Hepatic stellate cell (primary cell): ENCODE results near the gene HOXD3.

Experiments
- DNase-seq: peaks from one replicate; pipeline ENCODE4 v3.0.0; 2011; ENCODE audit warnings: low spot score

Gene HOXD3

DNA sequence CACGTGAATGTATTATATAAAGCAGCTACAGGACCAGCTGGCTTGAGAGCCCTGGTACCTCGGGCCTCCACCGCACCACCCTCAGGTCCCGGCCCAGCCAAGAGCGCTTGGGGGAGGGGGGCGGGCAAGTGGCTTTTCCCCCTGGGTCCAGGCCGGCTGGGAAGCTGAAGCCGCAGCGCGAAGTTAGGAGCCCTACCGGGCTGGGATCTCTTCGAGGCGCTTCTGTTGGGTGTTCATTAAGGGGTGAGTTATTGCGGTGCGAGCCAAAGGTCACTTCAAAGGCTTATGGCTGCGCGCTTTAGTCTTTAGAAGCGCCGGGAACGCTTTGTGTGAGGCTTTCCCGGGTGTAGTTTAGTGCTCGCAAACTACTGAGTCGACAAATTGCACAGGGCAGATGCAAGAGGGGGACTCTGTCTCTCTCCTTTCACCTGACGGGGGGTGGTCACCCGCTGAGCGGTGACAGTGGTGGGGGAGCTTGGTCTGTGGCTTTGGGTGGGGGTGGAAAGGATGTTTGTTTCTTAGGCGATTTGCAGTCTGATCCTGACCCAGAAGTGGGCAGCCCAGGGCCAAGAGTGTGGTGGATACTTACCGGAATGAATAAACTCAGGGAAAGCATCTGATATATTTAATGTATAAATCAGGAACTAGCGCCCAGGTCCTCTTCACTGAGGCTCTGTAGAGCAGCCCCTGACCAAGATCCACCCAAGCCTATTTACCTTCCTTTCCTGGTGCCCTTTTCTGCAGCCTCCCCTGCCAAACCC, 6.0 kb downstream of the HOXD3 start:
- DNase-seq = no peak

DNA sequence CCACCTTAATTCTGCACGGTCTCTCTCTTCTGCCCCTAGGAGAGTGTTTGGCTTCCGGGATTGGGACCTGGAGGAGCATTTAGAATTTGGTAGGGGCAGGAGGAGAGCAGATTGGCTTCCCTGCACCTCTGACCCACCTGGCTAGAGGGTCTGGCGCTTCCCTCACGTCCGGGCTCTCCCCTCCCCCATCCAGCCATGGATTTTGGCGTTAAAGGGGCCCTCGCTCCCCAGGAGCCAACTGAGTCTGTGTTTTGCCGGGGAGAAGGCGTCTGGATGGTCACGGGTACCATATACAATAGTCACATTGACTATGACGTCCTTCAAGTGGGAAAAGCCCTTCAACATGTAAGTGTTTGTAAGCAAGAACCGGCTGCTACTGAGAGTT, 6.6 kb downstream of the HOXD3 start:
- DNase-seq = no peak

DNA sequence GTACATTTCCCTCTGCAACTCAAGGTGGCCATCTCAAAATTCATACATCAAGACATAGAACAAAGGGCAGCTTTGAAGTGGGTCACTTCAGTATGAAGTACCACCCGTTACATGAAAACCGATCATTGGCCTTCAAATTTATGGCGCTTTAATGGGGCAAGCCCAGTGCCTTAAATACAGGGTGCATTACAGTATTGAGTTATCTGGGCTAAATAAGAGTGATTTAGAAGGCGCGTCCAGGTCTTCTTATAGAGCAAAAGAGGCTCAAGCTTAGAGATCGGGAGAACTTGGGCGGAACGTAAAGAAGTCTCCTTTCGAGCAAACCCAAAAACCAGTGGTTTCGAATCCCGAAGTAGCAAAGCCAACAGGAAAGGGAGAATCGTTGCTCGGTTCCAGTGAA, 7.1 kb downstream of the HOXD3 start:
- no peak for DNase-seq

DNA sequence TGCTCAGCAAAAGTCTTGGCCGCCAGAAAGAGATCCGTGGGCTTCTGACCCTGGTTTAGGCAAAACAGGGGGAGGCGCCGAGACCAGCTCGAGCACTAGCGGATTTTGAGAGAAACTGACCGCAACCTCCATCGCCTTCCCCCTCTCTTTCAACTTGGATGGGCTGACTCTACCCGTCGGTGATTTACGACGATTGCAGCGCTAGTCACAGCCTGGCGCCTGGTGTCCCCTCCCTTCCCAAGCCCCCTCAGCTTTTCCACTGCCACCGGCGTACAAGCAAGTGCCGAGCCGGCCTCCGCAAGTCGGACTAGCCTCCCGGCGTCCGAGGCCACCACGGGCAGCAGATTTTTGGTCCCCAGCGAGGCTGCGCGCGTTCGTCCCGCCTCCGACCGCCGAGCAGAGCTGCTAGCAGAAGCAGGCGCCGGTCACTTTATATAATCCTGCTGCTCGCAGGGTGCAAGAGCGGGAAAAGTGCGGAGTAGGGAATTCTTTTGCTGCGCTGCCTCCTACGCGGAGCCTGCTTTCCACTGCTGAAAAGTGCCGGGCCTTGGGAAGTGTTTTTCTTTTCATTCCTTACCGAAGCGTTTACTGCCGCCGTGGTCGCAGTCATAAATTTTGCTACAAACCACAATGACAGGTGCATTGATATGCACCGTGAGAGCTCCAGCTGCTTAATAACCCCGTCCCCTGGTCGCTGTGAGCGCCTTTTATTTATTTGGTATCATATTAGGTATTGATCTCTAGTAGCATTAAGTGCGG, 7.7 kb downstream of the HOXD3 start:
- no peak for DNase-seq

DNA sequence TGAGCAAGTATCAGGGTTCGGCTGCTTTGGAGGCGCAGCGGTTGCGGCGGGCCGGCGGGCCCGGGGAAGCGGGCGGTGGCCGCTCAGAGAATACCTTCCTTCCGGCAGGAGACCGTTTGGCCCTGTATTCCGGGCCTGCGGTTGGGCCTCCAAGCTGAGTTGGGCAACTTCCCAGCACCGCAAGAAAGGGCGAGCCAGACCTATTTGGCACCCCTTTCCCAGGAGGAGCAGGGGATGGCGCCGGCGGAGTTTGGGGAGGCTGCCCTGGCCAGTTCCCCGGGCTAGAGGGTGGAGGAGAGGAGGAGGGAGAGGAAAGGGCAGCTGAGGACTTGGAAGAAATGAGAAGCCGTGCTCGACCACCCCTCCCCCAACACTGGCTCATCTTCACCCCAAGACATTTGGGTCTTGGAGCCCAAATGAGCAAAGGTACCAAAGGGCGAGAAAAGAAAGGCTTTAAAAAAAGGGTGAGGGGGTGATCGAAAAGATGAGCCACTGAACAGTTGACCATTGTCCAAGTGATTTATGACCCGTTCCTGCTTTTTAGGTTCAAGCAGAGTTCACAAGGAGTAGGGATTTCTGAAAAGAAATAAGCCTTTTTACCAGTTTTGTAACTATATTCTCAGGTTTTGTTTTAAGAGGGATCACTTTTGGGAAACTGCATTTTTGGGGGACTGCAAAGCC, 8.4 kb downstream of the HOXD3 start:
- no peak for DNase-seq

DNA sequence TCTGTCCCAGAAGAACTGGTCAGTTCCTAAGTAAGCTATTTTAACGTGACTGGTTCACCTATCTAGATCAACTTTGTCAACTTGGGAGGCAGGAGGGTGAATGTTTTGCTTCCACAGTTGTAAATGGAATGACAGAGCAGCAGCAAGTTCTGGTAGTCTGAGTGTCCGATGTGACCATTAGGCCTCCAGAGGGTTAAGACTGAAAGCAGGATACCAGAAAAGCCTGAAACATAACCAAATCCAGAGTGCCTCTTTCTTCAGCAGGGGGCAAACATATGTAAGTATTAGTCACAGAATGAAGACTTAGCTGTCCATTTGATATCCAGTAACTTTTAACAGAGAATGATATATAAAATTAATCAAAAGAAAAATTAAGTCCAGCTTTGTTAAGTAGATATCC, 9.2 kb downstream of the HOXD3 start:
- no peak for DNase-seq

DNA sequence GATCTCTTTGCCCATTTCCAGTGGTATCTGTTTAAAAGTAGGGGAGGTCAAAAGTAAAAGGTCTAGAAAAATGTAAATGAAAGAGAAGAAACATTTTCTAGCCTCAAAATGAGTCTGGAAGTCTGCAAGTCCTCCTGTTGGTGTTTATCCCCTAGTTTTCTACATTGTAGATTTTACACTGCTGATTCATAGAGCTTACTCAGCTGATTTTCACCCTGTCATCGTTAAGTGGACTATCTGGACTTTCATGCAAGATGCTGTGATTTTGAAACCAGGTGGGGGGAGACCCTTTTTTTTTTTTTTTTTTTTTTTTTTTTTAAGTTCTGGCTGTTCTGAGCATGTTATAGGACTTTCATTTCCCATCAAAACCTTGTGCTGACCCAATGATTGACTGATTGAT, 10.3 kb downstream of the HOXD3 start:
- DNase-seq = no peak

DNA sequence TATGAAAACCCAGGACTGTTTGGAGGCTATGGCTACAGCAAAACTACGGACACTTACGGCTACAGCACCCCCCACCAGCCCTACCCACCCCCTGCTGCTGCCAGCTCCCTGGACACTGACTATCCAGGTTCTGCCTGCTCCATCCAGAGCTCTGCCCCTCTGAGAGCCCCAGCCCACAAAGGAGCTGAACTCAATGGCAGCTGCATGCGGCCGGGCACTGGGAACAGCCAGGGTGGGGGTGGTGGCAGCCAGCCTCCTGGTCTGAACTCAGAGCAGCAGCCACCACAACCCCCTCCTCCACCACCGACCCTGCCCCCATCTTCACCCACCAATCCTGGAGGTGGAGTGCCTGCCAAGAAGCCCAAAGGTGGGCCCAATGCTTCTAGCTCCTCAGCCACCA, 12.1 kb downstream of the HOXD3 start:
- DNase-seq = no peak

DNA sequence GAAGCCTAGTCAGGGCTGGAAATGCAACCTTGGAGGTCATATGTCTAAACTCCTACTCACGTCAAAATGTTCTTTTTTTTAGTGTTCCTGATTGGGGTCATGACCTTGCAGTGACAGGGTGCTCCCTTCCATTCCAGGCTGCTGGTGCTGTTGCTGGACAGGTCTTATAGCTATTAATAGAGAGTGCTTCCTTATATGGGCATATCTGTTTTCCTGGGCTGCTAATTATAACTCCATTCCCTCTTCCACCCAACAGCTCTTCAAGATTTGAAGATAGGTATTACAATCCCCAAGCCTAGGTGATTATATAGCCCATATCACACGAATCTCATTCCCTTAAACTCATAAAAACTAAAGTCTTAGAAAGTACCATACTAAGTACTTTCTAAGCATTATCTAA, 12.6 kb downstream of the HOXD3 start:
- DNase-seq = no peak

DNA sequence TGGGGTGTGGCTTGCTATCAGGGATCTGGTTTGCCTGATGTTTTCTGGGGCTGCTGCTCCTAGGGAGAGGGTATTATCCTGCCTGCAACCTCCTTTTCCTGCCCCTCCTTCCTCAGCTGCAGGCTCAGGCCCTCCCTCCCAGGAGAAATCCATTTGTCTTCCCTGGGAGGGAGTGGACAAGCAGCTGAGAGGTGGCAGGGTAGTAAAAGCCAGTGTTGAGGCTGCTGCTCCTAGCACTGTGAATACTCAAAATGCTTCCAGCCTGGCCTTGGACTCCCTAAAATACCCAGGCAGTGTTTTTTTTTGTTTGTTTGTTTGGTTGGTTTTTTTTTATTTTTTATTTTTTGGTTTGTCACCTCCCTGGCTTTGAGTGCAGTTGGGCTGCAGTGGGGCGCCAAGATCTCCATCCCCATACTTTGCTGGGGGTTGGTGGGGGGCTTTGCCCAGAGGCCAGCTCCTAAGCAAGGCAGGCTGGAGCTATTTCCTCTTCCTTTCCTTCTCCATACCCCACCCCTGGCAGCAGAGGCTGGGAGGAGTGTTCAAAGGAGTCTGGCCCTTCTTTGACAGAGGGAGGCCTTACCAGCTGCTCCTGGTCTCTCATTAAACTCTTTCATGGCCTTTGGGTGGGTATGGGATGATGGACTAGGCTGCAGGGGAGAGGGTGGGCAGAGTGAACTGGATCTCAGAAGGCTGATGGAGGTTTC, 13.6 kb downstream of the HOXD3 start:
- DNase-seq = no peak

DNA sequence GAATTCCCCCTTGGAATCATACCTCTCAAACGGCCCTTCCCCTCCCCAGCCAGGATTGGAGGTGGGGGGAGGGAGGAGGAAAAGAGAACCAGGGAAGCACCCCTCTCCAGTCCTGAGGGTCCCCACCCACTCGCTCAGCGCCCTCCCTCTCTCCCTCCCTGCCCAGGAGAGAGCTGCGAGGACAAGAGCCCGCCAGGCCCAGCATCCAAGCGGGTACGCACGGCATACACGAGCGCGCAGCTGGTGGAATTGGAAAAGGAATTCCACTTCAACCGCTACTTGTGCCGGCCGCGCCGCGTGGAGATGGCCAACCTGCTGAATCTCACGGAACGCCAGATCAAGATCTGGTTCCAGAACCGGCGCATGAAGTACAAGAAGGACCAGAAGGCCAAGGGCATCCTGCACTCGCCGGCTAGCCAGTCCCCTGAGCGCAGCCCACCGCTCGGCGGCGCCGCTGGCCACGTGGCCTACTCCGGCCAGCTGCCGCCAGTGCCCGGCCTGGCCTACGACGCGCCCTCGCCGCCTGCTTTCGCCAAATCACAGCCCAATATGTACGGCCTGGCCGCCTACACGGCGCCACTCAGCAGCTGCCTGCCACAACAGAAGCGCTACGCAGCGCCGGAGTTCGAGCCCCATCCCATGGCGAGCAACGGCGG, 14.4 kb downstream of the HOXD3 start:
- DNase-seq = no peak

DNA sequence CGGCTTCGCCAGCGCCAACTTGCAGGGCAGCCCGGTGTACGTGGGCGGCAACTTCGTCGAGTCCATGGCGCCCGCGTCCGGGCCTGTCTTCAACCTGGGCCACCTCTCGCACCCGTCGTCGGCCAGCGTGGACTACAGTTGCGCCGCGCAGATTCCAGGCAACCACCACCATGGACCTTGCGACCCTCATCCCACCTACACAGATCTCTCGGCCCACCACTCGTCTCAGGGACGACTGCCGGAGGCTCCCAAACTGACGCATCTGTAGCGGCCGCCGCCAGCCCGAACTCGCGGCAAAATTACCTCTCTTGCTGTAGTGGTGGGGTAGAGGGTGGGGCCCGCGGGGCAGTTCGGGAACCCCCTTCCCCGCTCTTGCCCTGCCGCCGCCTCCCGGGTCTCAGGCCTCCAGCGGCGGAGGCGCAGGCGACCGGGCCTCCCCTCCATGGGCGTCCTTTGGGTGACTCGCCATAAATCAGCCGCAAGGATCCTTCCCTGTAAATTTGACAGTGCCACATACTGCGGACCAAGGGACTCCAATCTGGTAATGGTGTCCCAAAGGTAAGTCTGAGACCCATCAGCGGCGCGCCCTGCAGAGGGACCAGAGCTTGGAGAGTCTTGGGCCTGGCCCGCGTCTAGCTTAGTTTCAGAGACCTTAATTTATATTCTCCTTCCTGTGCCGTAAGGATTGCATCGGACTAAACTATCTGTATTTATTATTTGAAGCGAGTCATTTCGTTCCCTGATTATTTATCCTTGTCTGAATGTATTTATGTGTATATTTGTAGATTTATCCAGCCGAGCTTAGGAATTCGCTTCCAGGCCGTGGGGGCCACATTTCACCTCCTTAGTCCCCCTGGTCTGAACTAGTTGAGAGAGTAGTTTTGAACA, 15.1 kb downstream of the HOXD3 start:
- DNase-seq = no peak

DNA sequence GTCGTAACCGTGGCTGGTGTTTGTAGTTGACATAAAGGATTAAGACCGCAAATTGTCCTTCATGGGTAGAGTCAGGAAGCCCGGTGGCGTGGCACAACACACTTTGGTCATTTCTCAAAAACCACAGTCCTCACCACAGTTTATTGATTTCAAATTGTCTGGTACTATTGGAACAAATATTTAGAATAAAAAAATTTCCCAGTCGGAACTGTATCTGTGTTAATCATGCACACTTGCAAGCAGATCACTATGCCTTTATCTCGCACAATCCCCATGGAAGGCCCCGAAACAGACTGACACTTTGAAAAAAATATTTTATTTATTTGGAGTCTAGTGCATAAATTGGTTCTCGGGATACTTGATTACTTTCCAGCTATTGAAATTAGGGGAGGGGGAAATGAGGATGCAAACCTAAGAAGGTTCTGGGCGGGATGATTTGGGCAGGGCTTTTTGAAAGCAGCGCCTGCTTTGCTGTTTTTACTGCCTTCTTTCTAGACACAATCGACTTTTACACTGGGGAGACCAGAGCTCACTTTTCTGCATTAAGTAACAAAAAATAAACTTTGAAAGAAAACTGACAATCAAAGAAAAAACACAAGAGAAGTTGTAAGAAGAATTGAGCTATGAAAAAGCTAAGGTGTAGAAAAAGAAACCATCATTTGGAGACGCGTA, 15.9 kb downstream of the HOXD3 start:
- DNase-seq = no peak

DNA sequence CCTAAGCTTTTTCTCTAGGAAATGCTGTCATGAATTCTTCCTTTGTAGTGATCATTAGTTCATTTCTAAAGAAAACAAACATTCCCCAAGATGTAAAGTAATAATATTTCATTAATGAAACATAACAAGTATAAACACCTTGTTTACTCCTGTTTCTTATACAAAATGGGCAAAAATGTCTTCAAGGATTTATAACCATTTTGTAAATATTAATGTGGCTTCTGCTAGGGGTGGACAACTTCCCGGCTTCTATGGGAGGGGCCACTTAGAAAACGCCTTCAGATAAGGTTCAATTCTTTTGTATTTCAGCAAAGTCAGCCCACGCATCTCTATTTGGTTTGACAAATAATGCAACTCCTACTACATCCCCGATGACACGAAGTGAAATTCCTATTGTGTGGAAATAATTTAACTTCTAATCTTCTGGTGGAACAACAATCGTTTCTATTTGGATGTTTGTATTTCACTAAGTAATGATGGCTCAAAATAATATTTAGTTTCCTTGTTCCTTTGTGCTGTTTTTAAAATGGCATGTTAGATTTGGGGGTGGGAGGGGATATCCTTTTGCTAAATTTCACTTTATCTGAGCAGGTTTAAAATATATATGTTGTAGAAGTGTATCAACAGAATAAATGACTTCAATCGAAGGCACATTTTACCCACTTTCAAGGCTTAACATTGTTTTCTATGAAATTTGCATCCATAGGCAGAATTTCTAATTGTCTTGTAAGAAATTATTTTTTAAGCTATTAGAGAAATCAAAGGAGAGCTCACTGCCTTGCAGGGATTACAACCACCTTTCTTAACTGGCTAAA, 16.7 kb downstream of the HOXD3 start:
- no peak for DNase-seq

DNA sequence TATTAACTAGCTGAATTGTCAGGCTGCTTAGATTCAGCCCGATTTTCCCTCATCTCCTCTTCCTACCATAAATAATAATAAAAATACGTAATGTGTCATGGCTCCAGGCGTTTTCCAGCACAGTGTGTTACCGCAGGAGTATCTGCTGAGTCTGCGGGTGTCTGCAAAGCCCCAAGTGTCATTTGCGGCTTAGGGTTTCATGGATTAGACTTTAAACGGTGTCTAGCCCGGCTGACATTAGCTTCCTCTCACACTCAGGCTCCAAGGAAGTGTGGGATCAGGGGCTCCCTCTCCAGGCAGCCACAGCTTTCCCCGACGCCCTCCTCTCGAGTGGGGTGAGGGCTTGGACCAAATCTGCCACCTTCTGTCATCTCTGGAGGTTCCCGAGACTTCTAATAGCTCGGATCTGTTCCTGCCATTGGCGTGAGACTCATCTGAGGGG, 17.3 kb downstream of the HOXD3 start:
- no peak for DNase-seq

DNA sequence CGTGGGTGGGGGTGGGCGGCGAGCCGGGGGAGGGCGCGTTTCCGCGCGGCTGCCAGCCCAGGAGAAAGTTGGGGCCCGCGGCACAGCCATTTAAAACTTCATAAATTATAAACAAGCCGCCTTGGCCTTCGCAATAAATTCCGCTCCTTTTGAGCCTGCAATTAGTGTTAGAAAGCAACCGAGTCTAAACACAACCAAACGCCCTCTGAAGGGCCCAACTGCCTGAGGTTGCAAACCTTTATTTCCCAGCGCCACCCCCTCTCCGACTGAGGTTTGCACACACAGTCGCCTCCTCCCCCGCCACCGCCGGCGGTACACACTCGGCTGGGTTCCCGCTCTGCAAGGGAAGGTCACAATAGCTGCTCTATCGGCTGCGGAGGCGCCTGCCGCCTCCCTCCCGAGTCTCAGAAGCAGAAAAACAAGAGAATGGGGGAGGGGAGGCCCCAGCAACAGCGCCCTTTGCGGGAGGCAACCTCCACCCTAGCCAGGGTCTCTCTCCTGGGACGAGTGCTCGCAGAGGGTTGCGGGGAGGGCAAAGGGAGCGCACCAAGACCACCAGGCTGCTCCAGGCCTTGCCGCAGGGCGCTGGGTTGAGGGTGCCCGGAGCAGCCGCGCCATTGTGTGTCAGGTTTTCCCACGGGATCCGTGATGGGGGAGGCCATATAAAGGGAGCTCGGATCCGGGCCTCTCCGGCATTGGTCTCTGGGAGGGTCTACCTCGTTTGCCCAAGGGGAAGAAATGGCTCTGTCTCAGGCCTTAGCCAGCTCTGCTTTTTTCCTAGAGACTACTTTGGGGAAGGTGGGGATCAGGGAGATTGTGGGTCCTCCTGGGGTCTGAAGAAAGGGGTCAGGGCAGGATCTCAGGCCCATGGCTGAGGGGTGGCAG, 18.0 kb downstream of the HOXD3 start:
- no peak for DNase-seq

DNA sequence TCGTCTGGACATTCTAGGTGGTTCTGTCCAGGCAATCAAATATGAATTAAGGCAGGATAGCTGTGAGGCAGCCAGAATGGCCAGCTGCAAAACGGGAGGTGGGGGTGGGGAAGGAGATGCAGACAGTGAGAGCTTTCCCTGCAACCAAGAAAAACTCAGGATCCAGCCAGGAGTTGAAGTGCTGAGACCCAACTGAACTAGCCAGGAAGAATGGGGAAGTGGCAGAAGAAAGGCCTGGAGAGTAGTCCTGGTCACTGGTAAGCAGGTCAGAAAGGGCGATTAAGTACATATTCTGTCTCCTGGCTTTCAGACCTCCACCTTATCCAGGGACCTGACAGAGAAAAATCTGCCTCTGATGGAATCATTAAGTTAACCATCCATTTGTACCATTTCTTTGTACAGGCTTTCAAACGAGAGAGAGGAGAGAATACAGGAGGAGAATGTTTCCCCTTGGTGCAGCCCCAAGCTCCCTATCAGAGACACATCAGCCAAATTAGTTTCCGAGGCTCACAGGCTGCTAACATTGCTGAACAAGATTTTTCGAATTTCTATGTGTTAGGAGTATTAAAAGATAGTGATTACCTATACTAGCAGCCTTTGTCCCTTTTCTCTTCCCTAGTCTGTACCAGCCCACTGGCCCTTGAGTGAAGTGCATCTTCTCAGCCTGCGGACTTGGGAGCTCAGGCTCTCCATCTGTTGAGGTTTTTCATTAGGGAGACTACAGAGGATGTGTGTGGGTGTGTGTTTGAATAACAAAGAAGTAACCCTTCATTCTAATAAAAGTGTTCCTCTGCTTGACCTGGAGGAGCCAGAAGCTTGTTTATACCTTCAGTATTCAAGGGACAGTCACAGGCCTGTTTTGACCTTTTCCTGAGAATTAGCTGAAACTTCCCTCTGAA, 18.9 kb downstream of the HOXD3 start:
- DNase-seq = no peak
